WI38 (cell line): ENCODE data around the gene ZNF689.

Experiments
- H3K4me3 ChIP-seq: 2 replicates; pipeline ENCODE4 v1.5.1; 2011; ENCODE audit warnings: low read depth, mild to moderate bottlenecking, control low read depth, low read length
- CTCF ChIP-seq: IDR thresholded peaks from 2 replicates; pipeline ENCODE4 v1.5.1; 2012; ENCODE audit warnings: low read depth, mild to moderate bottlenecking, control low read depth, low read length

The ZNF689 gene

GRCh38 chr16:30619638-30620037 is 9.4 kb upstream of the ZNF689 start:
- no peak for TF ChIP-seq CTCF
- no peak overlapping the region for H3K4me3 ChIP-seq

- H3K4me3 ChIP-seq = no peak overlapping the region
- no peak for TF ChIP-seq CTCF
Measured at GRCh38 chr16:30619202-30619601, 9.0 kb upstream of the ZNF689 start.

GRCh38 chr16:30615358-30616091 is 5.3 kb upstream of the ZNF689 start:
- TF ChIP-seq CTCF = peak; percentile 45

GRCh38 chr16:30609002-30609925 is 925 bp downstream of the ZNF689 start:
- peak overlapping the region; percentile 78 for H3K4me3 ChIP-seq
- no peak for TF ChIP-seq CTCF

More at GRCh38 chr16:30615358-30616091, 5.3 kb upstream of the ZNF689 start:
- no peak overlapping the region for H3K4me3 ChIP-seq

- no peak for TF ChIP-seq CTCF
- no peak overlapping the region for H3K4me3 ChIP-seq
Measured at GRCh38 chr16:30606004-30606403, 4.2 kb downstream of the ZNF689 start.

GRCh38 chr16:30605158-30605557 is 5.0 kb downstream of the ZNF689 start:
- TF ChIP-seq CTCF = no peak
- H3K4me3 ChIP-seq = no peak overlapping the region
